Transverse colon (tissue), 4 donors: Measurements from ENCODE around the gene PLCE1. TPM values are rescaled to one million over a fixed set of nuclear protein-coding genes. Genes with fewer than 3 reads are reported as not detected.

ENCODE experiments used
- DNase-seq: peaks from one replicate; pipeline ENCODE4 v3.0.0-alpha.2; 2019
- H3K27ac ChIP-seq, 4 donors: fragments of 200-600 bp; sonication (generic); 2 replicates each; pipeline ENCODE4 v1.5.1; 2016 to 2018; ENCODE audit warnings: inconsistent platforms in 4 of 4
- H3K27me3 ChIP-seq: fragments of 200-600 bp; sonication (generic); 2 replicates; pipeline ENCODE4 v1.5.1; 2017; ENCODE audit warnings: inconsistent platforms
- H3K36me3 ChIP-seq, 4 donors: fragments of 200-600 bp; sonication (generic); 2 replicates each; pipeline ENCODE4 v1.5.1; 2017 to 2019; ENCODE audit warnings: inconsistent platforms in 4 of 4
- H3K4me1 ChIP-seq, 4 donors: fragments of 200-600 bp; sonication (generic); 2 replicates each; pipeline ENCODE4 v1.5.1; 2017 to 2020; ENCODE audit warnings: inconsistent platforms in 4 of 4
- H3K4me3 ChIP-seq, 4 donors: fragments of 200-600 bp; sonication (generic); 1 replicate in 1 of 4; 2 replicates in 3 of 4; pipeline versions ENCODE4 v1.5.1 to v1.6.1; 2017 to 2019; ENCODE audit warnings: inconsistent platforms in 4 of 4
- H3K9me3 ChIP-seq, 2 donors: fragments of 200-600 bp; sonication (generic); 2 replicates each; pipeline ENCODE4 v1.5.1; 2017 to 2019; ENCODE audit warnings: inconsistent platforms in 2 of 2
- CTCF ChIP-seq, 5 experiments: fragments of 200-600 bp in 3 of 5; fragments of 450-650 bp in 2 of 5; sonication (generic) in 3 of 5; IDR thresholded peaks; 1 replicate in 2 of 5; 2 replicates in 3 of 5; pipeline ENCODE4 v1.5.1; 2016 to 2017; ENCODE audit warnings: antibody characterized with exemption in 5 of 5, inconsistent platforms in 3 of 5, mild to moderate bottlenecking in 2 of 5, moderate library complexity in 1 of 5
- EP300 ChIP-seq: sonication (generic); formaldehyde crosslinking; IDR thresholded peaks from one replicate; pipeline ENCODE4 v1.6.1; 2017; ENCODE audit warnings: antibody characterized with exemption, low read depth
- POLR2A ChIP-seq: fragments of 450-650 bp; IDR thresholded peaks from one replicate; pipeline ENCODE4 v1.6.1; 2016; ENCODE audit warnings: antibody characterized with exemption, mild to moderate bottlenecking, moderate library complexity
- POLR2AphosphoS5 ChIP-seq, 3 donors: sonication (generic); formaldehyde crosslinking; IDR thresholded peaks; one replicate each; pipeline ENCODE4 v1.6.1; 2016; ENCODE audit warnings: antibody characterized with exemption in 3 of 3
- WGBS, 2 donors: methylation state at CpG; one replicate each; pipeline ENCODE4 v1.1.5; 2018; ENCODE audit warnings: low coverage in 1 of 2; 5-methylcytosine and 5-hydroxymethylcytosine counted together
- in situ Hi-C, 4 donors: fragments of 200-750 bp; cut with MboI; loops; one replicate each; pipeline versions ENCODE4 v1.15.0 to v1.15.1; 2017; ENCODE audit warnings: low sequenced_read_pairs in 3 of 4, low pct_ligation_motif_present in 1 of 4, low pct_unique_long_range_greater_than_20kb in 1 of 4
- intact Hi-C: fragments of 100-400 bp; cut with DNase I; formaldehyde crosslinking; loops from one replicate; pipeline ENCODE4 v1.15.1; 2023; ENCODE audit warnings: low total_unique reads
- total RNA-seq, 4 donors: library from RNA; depleted of rRNA; stranded (reverse); fragments of >200 nt; gene quantifications; one replicate each; pipeline ENCODE4 v1.1.0, GENCODE V29; 2016

The PLCE1 gene
- total RNA-seq, 4 donors from 2014 or later, result 67.9 to 100 (median 90.8) TPM

GRCh38 chr10:93991114-93991513, 2.6 kb upstream of the PLCE1 start:
- Histone ChIP-seq H3K9me3 (no peaks in the 10 kb centered on the region), H3K4me1 (peaks cover 5 to 26% (median 18%) of the 10 kb centered on the region in 4 donors), H3K27me3 (peaks cover 14% of the 10 kb centered on the region), H3K36me3 (no peaks in the 10 kb centered on the region), H3K27ac (peak overlapping the region in 1 of 4 donors; percentile 87), H3K4me3 (no peak overlapping the region)
- intact Hi-C loops, result no loop called here
- 48 to 52% methylated on average over 2 to 4 of the region's 4 CpGs for WGBS, 2 donors
- DNase-seq, result no peak
- TF ChIP-seq EP300 (no peak), CTCF (IDR thresholded peaks at IDR 0.05) (no peak), POLR2AphosphoS5 (IDR thresholded peaks at IDR 0.05) (no peak), POLR2A (no peak)
- in situ Hi-C loops, result no loop called here

- no peak for TF ChIP-seq POLR2A
- no peak for TF ChIP-seq CTCF (IDR thresholded peaks at IDR 0.05)
- no peak for TF ChIP-seq POLR2AphosphoS5 (IDR thresholded peaks at IDR 0.05)
- TF ChIP-seq EP300, result no peak
- H3K36me3 ChIP-seq, result no peaks in the 10 kb centered on the region
- peaks cover 5 to 33% (median 18%) of the 10 kb centered on the region in 4 donors for H3K4me1 ChIP-seq
- DNase-seq, result peak; percentile 58
- H3K27me3 ChIP-seq, result peaks cover 14% of the 10 kb centered on the region
- in situ Hi-C loops, result no loop called here
- H3K9me3 ChIP-seq, result no peaks in the 10 kb centered on the region
- peak overlapping the region; percentile 30 to 87 (median 82) for H3K27ac ChIP-seq
- intact Hi-C loops, result no loop called here
- 19% methylated on average over 8 of the region's 8 CpGs for WGBS, 2 donors
- H3K4me3 ChIP-seq, result no peak overlapping the region
These were observed 2.0 kb upstream of the PLCE1 start for GRCh38 chr10:93991596-93992284.

GRCh38 chr10:93992400-93993030, 1.2 kb upstream of the PLCE1 start:
- in situ Hi-C loops (no loop called here), intact Hi-C loops (no loop called here)
- H3K27me3 ChIP-seq, result peaks cover 14% of the 10 kb centered on the region
- no peak for DNase-seq
- H3K4me3 ChIP-seq, result no peak overlapping the region
- TF ChIP-seq POLR2A, result no peak
- TF ChIP-seq EP300, result no peak
- TF ChIP-seq CTCF (IDR thresholded peaks at IDR 0.05), result peak in 3 of 5 experiments; percentile 7 to 29 (median 17)
- TF ChIP-seq POLR2AphosphoS5 (IDR thresholded peaks at IDR 0.05), result no peak
- peaks cover 5 to 36% (median 18%) of the 10 kb centered on the region in 4 donors for H3K4me1 ChIP-seq
- WGBS, 2 donors, result 57% methylated on average over 2 of the region's 2 CpGs; no CpG with 5 or more reads in 1 of the 2 donors
- peak overlapping the region; percentile 81 to 87 (median 84) for H3K27ac ChIP-seq
- H3K36me3 ChIP-seq, result no peaks in the 10 kb centered on the region
- H3K9me3 ChIP-seq, result no peaks in the 10 kb centered on the region

DNA sequence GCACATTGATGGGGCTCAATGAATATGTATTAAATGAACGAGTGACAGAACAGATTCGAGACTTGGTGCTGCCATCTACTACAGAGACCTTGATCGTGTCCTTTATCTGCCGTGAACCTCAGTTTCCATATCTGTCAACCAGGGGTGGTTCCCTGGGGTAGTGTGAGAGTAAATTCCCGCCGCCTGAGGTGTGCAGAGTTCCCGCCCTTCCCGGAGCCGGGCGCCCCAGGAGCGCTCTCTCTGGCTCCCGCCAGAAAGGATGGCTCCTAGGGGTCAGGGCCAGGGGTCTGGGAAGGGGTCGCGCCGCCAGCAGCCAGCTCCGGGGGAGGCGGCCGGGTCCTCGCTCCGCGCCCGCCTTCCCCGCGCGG, 333 bp upstream of the PLCE1 start:
- intact Hi-C loops, result no loop called here

More for the DNA sequence above, 333 bp upstream of the PLCE1 start:
- TF ChIP-seq POLR2AphosphoS5 (IDR thresholded peaks at IDR 0.05) (no peak), POLR2A (no peak), EP300 (no peak), CTCF (IDR thresholded peaks at IDR 0.05) (no peak)
- no peaks in the 10 kb centered on the region for H3K9me3 ChIP-seq
- in situ Hi-C loops, result no loop called here
- peaks cover 5 to 38% (median 18%) of the 10 kb centered on the region in 4 donors for H3K4me1 ChIP-seq
- H3K27ac ChIP-seq, result peak overlapping the region; percentile 81 to 87 (median 84)
- peaks cover 14% of the 10 kb centered on the region for H3K27me3 ChIP-seq
- peak overlapping the region; percentile 43 to 86 (median 66) for H3K4me3 ChIP-seq
- DNase-seq, result peak; percentile 12
- WGBS, 2 donors, result 14 to 50% methylated on average over 2 to 6 of the region's 25 CpGs
- H3K36me3 ChIP-seq, result no peaks in the 10 kb centered on the region
